GM19463 (cell line): ENCODE measurements around the gene CEP72.
"Not testable (repeated sequence)": the region's sequence is repeated elsewhere in the genome, so short reads cannot be mapped to it uniquely, and the experiment has no call there.

Experiments used
- ATAC-seq: cut with Tn5 transposase; IDR thresholded peaks from one replicate; pipeline ENCODE4 v1.9.1; 2021; ENCODE audit warnings: mild to moderate bottlenecking, moderate library complexity; ENCODE audit not compliant: unreplicated experiment

The CEP72 gene

GRCh38 chr5:579746-580366 lies 32.3 kb upstream of the CEP72 start:
- ATAC-seq = no peak

GRCh38 chr5:580436-580835 lies 31.7 kb upstream of the CEP72 start:
- no peak for ATAC-seq

GRCh38 chr5:581266-581665 lies 30.9 kb upstream of the CEP72 start:
- no peak for ATAC-seq

GRCh38 chr5:581941-582340 lies 30.2 kb upstream of the CEP72 start:
- no peak for ATAC-seq

- ATAC-seq = not testable (repeated sequence)
Measured at GRCh38 chr5:582445-582844, 29.7 kb upstream of the CEP72 start.

GRCh38 chr5:582936-583635 lies 29.1 kb upstream of the CEP72 start:
- ATAC-seq = no peak

GRCh38 chr5:583645-584044 lies 28.5 kb upstream of the CEP72 start:
- no peak for ATAC-seq

GRCh38 chr5:584216-584615 lies 27.9 kb upstream of the CEP72 start:
- ATAC-seq = no peak

- ATAC-seq = no peak
Measured at GRCh38 chr5:584846-585245, 27.3 kb upstream of the CEP72 start.

GRCh38 chr5:585556-585955 lies 26.6 kb upstream of the CEP72 start:
- ATAC-seq = no peak

- no peak for ATAC-seq
Measured at GRCh38 chr5:585962-586628, 26.0 kb upstream of the CEP72 start.

GRCh38 chr5:586751-587285 lies 25.3 kb upstream of the CEP72 start:
- ATAC-seq = no peak

GRCh38 chr5:587403-587802 lies 24.7 kb upstream of the CEP72 start:
- ATAC-seq = no peak

GRCh38 chr5:588406-588995 lies 23.6 kb upstream of the CEP72 start:
- no peak for ATAC-seq

- no peak for ATAC-seq
Measured at GRCh38 chr5:589173-589572, 23.0 kb upstream of the CEP72 start.

- ATAC-seq = no peak
Measured at GRCh38 chr5:589588-589987, 22.6 kb upstream of the CEP72 start.

- ATAC-seq = no peak
Measured at GRCh38 chr5:590346-590745, 21.8 kb upstream of the CEP72 start.

GRCh38 chr5:591746-592145 lies 20.4 kb upstream of the CEP72 start:
- no peak for ATAC-seq

- ATAC-seq = no peak
Measured at GRCh38 chr5:592158-592557, 20.0 kb upstream of the CEP72 start.

GRCh38 chr5:593511-593910 lies 18.6 kb upstream of the CEP72 start:
- no peak for ATAC-seq

- ATAC-seq = no peak
Measured at GRCh38 chr5:594226-594860, 17.8 kb upstream of the CEP72 start.
